Measurements from ENCODE around the gene MLXIP. TPM values are rescaled to one million over a fixed set of nuclear protein-coding genes. Genes with fewer than 3 reads are reported as not detected.

The MLXIP gene
- total RNA-seq, 6 donors from 2014 or later: 30.4 to 167 (median 55.0) TPM

- peaks cover 0 to 13% (median 8%) of the 10 kb centered on the region in 4 donors for H3K4me1 ChIP-seq
- H3K27me3 ChIP-seq: peaks cover 0 to 2% (median 0%) of the 10 kb centered on the region in 4 donors
- peak; percentile 56 to 80 for ATAC-seq (ENCODE audit: low FRiP score in 2 of 2)
- H3K4me3 ChIP-seq: peak within 1 kb of the TSS; percentile 18 to 60 (median 50)
- peak; percentile 47 to 92 for DNase-seq
- H3K36me3 ChIP-seq: no peaks in the 10 kb centered on the region
- no peaks in the 10 kb centered on the region for H3K9me3 ChIP-seq
- TF ChIP-seq POLR2A (IDR thresholded peaks at IDR 0.05): peak in 1 of 4 donors; percentile 15
- no peak for TF ChIP-seq CTCF (IDR thresholded peaks at IDR 0.05)
- no peak within 1 kb of the TSS for H3K27ac ChIP-seq
- 3 to 10% methylated on average over 6 to 44 of the region's 63 CpGs for WGBS, 2 donors
Observed at GRCh38 chr12:122182887-122183587, 104.5 kb downstream of the MLXIP start, which contains the start of gene LRRC43. Gene LRRC43 (plus strand): TSS chr12:122183123. CDS start chr12:122183145, 22 bp downstream.

GRCh38 chr12:122183588-122183940 is 105.0 kb downstream of the MLXIP start:
- no peaks in the 10 kb centered on the region for H3K36me3 ChIP-seq
- ATAC-seq (ENCODE audit: low FRiP score in 2 of 2) (peak in 1 of 2 donors; percentile 14), DNase-seq (no peak)
- H3K4me1 ChIP-seq: peaks cover 0 to 13% (median 8%) of the 10 kb centered on the region in 4 donors
- H3K9me3 ChIP-seq: no peaks in the 10 kb centered on the region
- TF ChIP-seq POLR2A (IDR thresholded peaks at IDR 0.05) (no peak), CTCF (IDR thresholded peaks at IDR 0.05) (no peak), POLR2AphosphoS5 (IDR thresholded peaks at IDR 0.05) (no peak), EP300 (IDR thresholded peaks at IDR 0.05) (no peak)
- H3K4me3 ChIP-seq: peak overlapping the region in 3 of 4 donors; percentile 50 to 60 (median 51)
- WGBS, 2 donors: 75 to 80% methylated on average over 9 to 10 of the region's 10 CpGs
- no peak overlapping the region for H3K27ac ChIP-seq
- peaks cover 0 to 2% (median 0%) of the 10 kb centered on the region in 4 donors for H3K27me3 ChIP-seq

- H3K27ac ChIP-seq: no peak overlapping the region
- H3K27me3 ChIP-seq: peaks cover 0 to 2% (median 0%) of the 10 kb centered on the region in 4 donors
- no peak for DNase-seq
- H3K9me3 ChIP-seq: no peaks in the 10 kb centered on the region
- peaks cover 0 to 13% (median 8%) of the 10 kb centered on the region in 4 donors for H3K4me1 ChIP-seq
- 68 to 80% methylated on average over 18 of the region's 18 CpGs for WGBS, 2 donors
- H3K4me3 ChIP-seq: no peak overlapping the region
- H3K36me3 ChIP-seq: no peaks in the 10 kb centered on the region
- TF ChIP-seq POLR2A (IDR thresholded peaks at IDR 0.05): no peak
- TF ChIP-seq POLR2AphosphoS5 (IDR thresholded peaks at IDR 0.05): no peak
- TF ChIP-seq CTCF (IDR thresholded peaks at IDR 0.05): no peak
- TF ChIP-seq EP300 (IDR thresholded peaks at IDR 0.05): no peak
- no peak for ATAC-seq (ENCODE audit: low FRiP score in 2 of 2)
Observed at GRCh38 chr12:122184517-122184916, 106.0 kb downstream of the MLXIP start.

GRCh38 chr12:122185079-122185478 is 106.5 kb downstream of the MLXIP start:
- Histone ChIP-seq H3K27me3 (peaks cover 0 to 2% (median 0%) of the 10 kb centered on the region in 4 donors), H3K4me1 (peaks cover 0 to 13% (median 8%) of the 10 kb centered on the region in 4 donors), H3K36me3 (no peaks in the 10 kb centered on the region), H3K4me3 (no peak overlapping the region), H3K9me3 (no peaks in the 10 kb centered on the region), H3K27ac (no peak overlapping the region)
- 95 to 98% methylated on average over 7 of the region's 7 CpGs for WGBS, 2 donors
- ATAC-seq (ENCODE audit: low FRiP score in 2 of 2): no peak
- no peak for TF ChIP-seq POLR2AphosphoS5 (IDR thresholded peaks at IDR 0.05)
- no peak for TF ChIP-seq EP300 (IDR thresholded peaks at IDR 0.05)
- no peak for TF ChIP-seq POLR2A (IDR thresholded peaks at IDR 0.05)
- no peak for TF ChIP-seq CTCF (IDR thresholded peaks at IDR 0.05)
- no peak for DNase-seq
